Sciatic nerve (tissue), 2 donors: Measurements from ENCODE around the gene TREH. TPM values are rescaled to one million over a fixed set of nuclear protein-coding genes. Genes with fewer than 3 reads are reported as not detected.

Experiments used
- ATAC-seq: fragments of 200-7000 bp; cut with Tn5 transposase; one replicate; pipeline ENCODE4 v1.9.1; 2020; ENCODE audit warnings: mild to moderate bottlenecking, moderate library complexity
- DNase-seq: peaks from one replicate; pipeline ENCODE4 v3.0.0-alpha.2; 2020; ENCODE audit warnings: low spot score
- intact Hi-C: fragments of 100-400 bp; cut with DNase I; formaldehyde crosslinking; loops from one replicate; pipeline ENCODE4 v1.14.2; 2022
- microRNA-seq: library from miRNA; unstranded; fragments of <30 nt; microRNA quantifications from one replicate; pipeline ENCODE4 v1.2.0, GENCODE V29; 2020
- total RNA-seq: library from RNA; stranded (reverse); fragmentation: NEBNext Ultra II Directional; extraction: Animal tissue kit (Norgen Biotek cat#: 25700); gene quantifications from one replicate; pipeline ENCODE4 v1.2.1, GENCODE V29; 2021
- donor health status: DM: no; HTN: no; CAD: no.
- donor health status: DM: no; HTN: no; CAD: no.

TREH gene
- total RNA-seq, 1 donor from 2014 or later = not detected

DNA sequence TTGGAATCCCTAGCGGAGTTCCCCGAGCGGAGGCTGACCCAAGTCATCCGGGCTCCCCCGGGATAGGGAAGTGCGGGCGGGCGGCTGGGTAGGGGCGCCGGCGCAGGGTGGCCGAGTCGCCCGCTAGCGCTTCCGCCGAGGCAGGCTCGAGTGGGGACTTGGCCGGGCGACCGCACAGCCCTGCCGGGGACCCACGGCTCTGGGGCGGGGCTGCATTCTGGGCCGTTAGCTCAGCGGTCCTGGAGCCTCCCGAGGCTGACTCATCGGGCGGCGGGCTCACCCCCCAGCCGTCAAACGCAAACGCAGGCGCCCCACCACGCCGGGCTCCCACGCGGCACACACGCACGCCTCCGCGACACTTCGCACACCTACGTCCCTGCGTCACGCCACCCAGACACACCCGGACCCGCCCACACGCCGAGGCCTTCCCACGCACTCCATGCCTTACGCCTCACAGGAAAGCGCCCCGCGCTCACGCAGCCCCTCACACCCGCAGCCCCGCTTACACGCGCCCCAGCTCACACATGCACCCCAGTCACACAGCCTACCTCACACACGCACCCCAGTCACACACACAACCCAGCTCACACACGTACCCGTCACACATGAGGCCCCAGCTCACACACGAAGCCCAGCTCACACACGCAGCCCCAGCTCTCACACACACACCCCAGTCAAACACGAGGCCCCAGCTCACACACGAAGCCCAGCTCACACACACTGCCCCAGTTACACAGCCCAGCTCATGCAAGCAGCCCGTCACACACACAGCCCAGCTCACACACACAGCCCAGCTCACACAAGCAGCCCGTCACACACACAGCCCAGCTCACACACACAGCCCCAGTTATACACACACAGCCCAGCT is 70.9 kb downstream of the TREH start:
- DNase-seq = peak; percentile 88
- intact Hi-C loops = no loop called here
- peak; percentile 55 for ATAC-seq

DNA sequence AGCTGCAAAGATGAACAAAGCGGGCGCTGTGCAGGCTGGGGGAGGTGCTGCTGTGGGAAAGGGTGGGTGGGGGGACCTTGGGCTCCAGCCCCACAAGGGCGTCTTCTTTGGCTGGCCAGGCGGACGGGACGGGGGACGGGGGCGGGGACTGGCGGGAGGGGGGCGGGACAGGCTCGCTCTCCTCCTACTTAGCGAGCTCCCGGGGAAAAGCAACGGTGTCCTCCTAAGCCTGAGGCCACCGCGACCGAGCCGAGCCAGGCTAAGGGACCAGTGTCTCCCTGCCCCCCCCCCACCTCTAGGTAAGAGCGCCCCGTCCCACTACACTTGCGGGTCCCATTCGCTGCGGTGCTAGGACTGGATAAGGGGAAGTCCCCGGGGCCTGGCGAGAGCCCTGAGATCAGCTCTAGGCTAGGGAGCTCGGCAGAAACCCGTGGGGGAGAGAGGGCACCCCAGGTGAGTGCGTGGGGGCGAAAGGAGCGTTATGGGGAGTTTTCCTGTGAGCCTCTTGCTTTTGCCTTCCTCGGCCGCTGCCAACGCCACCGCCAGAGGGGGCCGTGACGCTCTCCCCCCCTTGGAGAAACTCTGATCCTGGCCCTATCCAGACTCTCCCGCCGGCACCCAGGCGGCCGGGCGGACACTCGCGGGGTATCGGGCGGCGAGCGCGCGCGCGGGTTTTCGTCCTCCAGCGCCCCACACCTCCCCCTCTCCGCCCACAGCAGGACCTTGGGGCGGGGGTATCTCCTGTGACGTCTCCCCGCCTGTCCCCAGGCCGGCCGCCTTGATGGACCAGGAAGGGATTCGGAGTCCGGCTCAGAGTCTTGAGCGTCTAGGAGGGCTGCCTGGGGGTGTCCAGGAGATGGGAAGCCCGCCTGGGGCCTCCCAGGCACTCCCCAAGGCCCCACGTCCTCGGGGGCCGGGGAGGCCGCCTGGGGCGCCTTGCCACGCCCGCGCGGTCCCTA is 71.8 kb downstream of the TREH start, which contains the start of gene PHLDB1:
TSS of gene PHLDB1 (plus strand) at position 215 of the 959 bp plus-strand sequence. CDS start 6,222 bp downstream, outside the sequence.
- peak; percentile 57 for ATAC-seq
- peak; percentile 82 for DNase-seq
- intact Hi-C loops = no loop called here

Small RNA genes within 50 kb of the gene (microRNA-seq; reads per million reads assigned to microRNA genes)
- gene MIR6716 = not detected

Other genes with a start within 250 kb of the TREH start
- 132 TPM for gene KMT2A, start 243.2 kb downstream of the TREH start, total RNA-seq
- 0.71 TPM for gene TTC36, start 152.2 kb downstream of the TREH start, total RNA-seq
- 20.9 TPM for gene TMEM25, start 148.5 kb downstream of the TREH start, total RNA-seq
- 22.2 TPM for gene IFT46, start 113.7 kb downstream of the TREH start, total RNA-seq
- 135 TPM for gene ARCN1, start 107.2 kb downstream of the TREH start, total RNA-seq
- 419 TPM for gene PHLDB1, start 72.0 kb downstream of the TREH start, total RNA-seq
- gene DDX6, start 111.5 kb upstream of the TREH start, total RNA-seq = 159 TPM
- gene CXCR5, start 204.2 kb upstream of the TREH start, total RNA-seq = 0.18 TPM
- gene BCL9L, start 246.3 kb upstream of the TREH start, total RNA-seq = 53.6 TPM